GM23338 (cell line): ENCODE data around the gene YWHAQ. TPM values are rescaled to one million over a fixed set of nuclear protein-coding genes. Genes with fewer than 3 reads are reported as not detected.

Experiments used
- ATAC-seq: fragments of 200-7000 bp; cut with Tn5 transposase; 3 replicates; pipeline ENCODE4 v1.9.1; 2020
- DNase-seq: peaks from one replicate; pipeline ENCODE4 v3.0.0-alpha.2; 2015; ENCODE audit warnings: low spot score
- H2AFZ ChIP-seq: fragments of 200-600 bp; sonication (generic); 2 replicates; pipeline ENCODE4 v1.8.0; 2016; ENCODE audit warnings: antibody characterized with exemption, mild to moderate bottlenecking, moderate library complexity
- H3F3A ChIP-seq: fragments of 200-600 bp; sonication (generic); replicated peaks from 2 replicates; pipeline ENCODE4 v1.8.0; 2017; ENCODE audit warnings: antibody characterized with exemption, mixed run types, low read depth
- H3K27ac ChIP-seq: fragments of 200-600 bp; sonication (generic); 2 replicates; pipeline ENCODE4 v1.6.1; 2016; ENCODE audit warnings: low read depth
- H3K27me3 ChIP-seq: fragments of 200-600 bp; sonication (generic); 2 replicates; pipeline ENCODE4 v1.8.0; 2016; ENCODE audit warnings: mild to moderate bottlenecking, mixed run types, moderate library complexity; ENCODE audit not compliant: insufficient read depth
- H3K36me3 ChIP-seq: fragments of 200-600 bp; sonication (generic); 2 replicates; pipeline ENCODE4 v1.8.0; 2016; ENCODE audit warnings: mild to moderate bottlenecking; ENCODE audit not compliant: insufficient read depth
- H3K4me1 ChIP-seq: fragments of 200-600 bp; sonication (generic); 2 replicates; pipeline ENCODE4 v1.8.0; 2016; ENCODE audit warnings: mild to moderate bottlenecking, moderate library complexity; ENCODE audit not compliant: insufficient read depth
- H3K4me2 ChIP-seq: fragments of 200-600 bp; sonication (generic); 2 replicates; pipeline ENCODE4 v1.7.1; 2017; ENCODE audit warnings: mixed run types
- H3K4me3 ChIP-seq: fragments of 200-600 bp; sonication (generic); 2 replicates; pipeline ENCODE4 v1.6.1; 2016; ENCODE audit warnings: mixed run types
- H3K79me2 ChIP-seq: fragments of 200-600 bp; sonication (generic); replicated peaks from 2 replicates; pipeline ENCODE4 v1.8.0; 2017; ENCODE audit warnings: mild to moderate bottlenecking; ENCODE audit not compliant: insufficient read depth
- H3K9me2 ChIP-seq: fragments of 200-600 bp; sonication (generic); 2 replicates; pipeline ENCODE4 v1.8.0; 2017; ENCODE audit not compliant: insufficient read depth
- H4K20me1 ChIP-seq: fragments of 200-600 bp; sonication (generic); replicated peaks from 2 replicates; pipeline ENCODE4 v1.8.0; 2017; ENCODE audit warnings: mild to moderate bottlenecking; ENCODE audit not compliant: insufficient read depth
- H3K27ac Mint-ChIP-seq: 2 replicates; pipeline ENCODE4 v1.8.0; 2020; ENCODE audit warnings: inconsistent platforms, mild to moderate bottlenecking, moderate library complexity, mixed read lengths
- H3K27me3 Mint-ChIP-seq: 3 replicates; pipeline ENCODE4 v1.8.0; 2022; ENCODE audit warnings: low read depth, mild to moderate bottlenecking, moderate library complexity, mixed read lengths, inconsistent platforms; ENCODE audit not compliant: insufficient read depth, poor library complexity
- H3K36me3 Mint-ChIP-seq: 3 replicates; pipeline ENCODE4 v1.8.0; 2021; ENCODE audit warnings: low read depth, mild to moderate bottlenecking, inconsistent platforms, moderate library complexity, mixed read lengths
- H3K4me1 Mint-ChIP-seq: 3 replicates; pipeline ENCODE4 v1.8.0; 2020; ENCODE audit warnings: mild to moderate bottlenecking, inconsistent platforms, mixed read lengths
- H3K4me3 Mint-ChIP-seq: 3 replicates; pipeline ENCODE4 v1.8.0; 2021; ENCODE audit warnings: moderate library complexity, mild to moderate bottlenecking, inconsistent platforms, mixed read lengths
- H3K9me3 Mint-ChIP-seq: 3 replicates; pipeline ENCODE4 v1.8.0; 2020; ENCODE audit warnings: moderate library complexity, mild to moderate bottlenecking, inconsistent platforms, mixed read lengths
- CREB1 ChIP-seq: fragments of 250-450 bp; sonication (Bioruptor Pico); IDR thresholded peaks from 2 replicates; pipeline ENCODE4 v1.5.0; 2020; ENCODE audit warnings: low read depth, mild to moderate bottlenecking, moderate library complexity
- EZH2 ChIP-seq: fragments of 200-600 bp; sonication (generic); IDR thresholded peaks from one replicate; pipeline ENCODE4 v1.8.0; 2017; ENCODE audit warnings: antibody characterized with exemption, mild to moderate bottlenecking, low read depth; ENCODE audit not compliant: unreplicated experiment
- EZH2phosphoT487 ChIP-seq: fragments of 200-600 bp; sonication (generic); IDR thresholded peaks from one replicate; pipeline ENCODE4 v1.8.1; 2018; ENCODE audit warnings: antibody characterized with exemption; ENCODE audit not compliant: unreplicated experiment
- POLR2AphosphoS5 ChIP-seq: IDR thresholded peaks from 2 replicates; pipeline ENCODE4 v1.6.1; 2016; ENCODE audit warnings: antibody characterized with exemption, low read depth
- STAT1 ChIP-seq: IDR thresholded peaks from one replicate; pipeline ENCODE4 v1.6.1; 2016; ENCODE audit warnings: antibody characterized with exemption; ENCODE audit not compliant: unreplicated experiment
- ZNF114 ChIP-seq: fragments of 250-450 bp; sonication (Bioruptor Pico); IDR thresholded peaks from 2 replicates; pipeline ENCODE4 v1.5.0; 2020; ENCODE audit warnings: mild to moderate bottlenecking, moderate library complexity
- ZNF331 ChIP-seq: fragments of 250-450 bp; sonication (Bioruptor Pico); IDR thresholded peaks from 2 replicates; pipeline ENCODE4 v1.5.0; 2020; ENCODE audit warnings: low read depth, mild to moderate bottlenecking, moderate library complexity
- polyA plus RNA-seq: library from polyadenylated mRNA; unstranded; fragments of >200 nt; fragmentation: Nextera tagmentation; extraction: Ambion mirVana; gene quantifications from 2 replicates; pipeline ENCODE4 v1.2.1, GENCODE V29; 2016
- total RNA-seq: library from RNA; depleted of rRNA; stranded (reverse); fragments of >200 nt; shearing (Covaris generic); gene quantifications from 2 replicates; pipeline ENCODE4 v1.2.3, GENCODE V29; 2014
- TF ChIP-seq, protein P1 (sequence below): IDR thresholded peaks from 2 replicates; pipeline ENCODE4 v1.6.1; 2016; ENCODE audit warnings: antibody characterized with exemption
- TF ChIP-seq, protein P2 (sequence below): IDR thresholded peaks from one replicate; pipeline ENCODE4 v1.6.1; 2018; ENCODE audit warnings: antibody characterized with exemption; ENCODE audit not compliant: unreplicated experiment
- TF ChIP-seq, protein P3 (sequence below): fragments of 250-450 bp; sonication (Bioruptor Pico); IDR thresholded peaks from 2 replicates; pipeline ENCODE4 v1.5.0; 2020; ENCODE audit warnings: mild to moderate bottlenecking, moderate library complexity

YWHAQ gene
- total and polyA plus RNA-seq, 2 experiments from 2014 or later, result 295 to 464 TPM

DNA sequence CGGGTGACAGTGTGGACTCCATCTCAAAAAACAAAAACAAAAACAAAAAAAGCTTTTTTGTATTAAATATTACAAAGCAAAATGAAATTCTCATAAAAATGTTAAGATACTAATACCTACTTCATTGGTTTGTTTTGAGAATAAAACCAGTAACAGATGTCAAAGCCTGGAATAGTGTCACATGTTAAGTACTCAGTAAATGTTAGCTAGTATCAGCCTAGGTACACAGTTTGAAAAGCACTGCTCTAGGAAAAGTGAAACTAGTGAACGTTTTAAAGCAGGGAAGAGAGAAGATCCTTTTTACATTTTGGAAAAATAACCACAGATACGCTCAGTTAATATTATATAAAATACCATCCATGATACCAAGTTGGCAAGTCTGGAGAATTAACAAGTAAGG, 38.1 kb downstream of the YWHAQ start:
- Histone ChIP-seq H3K4me1 (no peaks in the 10 kb centered on the region), H3K36me3 (peaks cover 4% of the 10 kb centered on the region; the same call in 1 of the 2 replicates), H3K27me3 (no peaks in the 10 kb centered on the region), H3K9me2 (no peaks in the 10 kb centered on the region), H3F3A (no peaks in the 10 kb centered on the region), H4K20me1 (peaks cover 47% of the 10 kb centered on the region), H3K4me2 (no peak overlapping the region), H3K4me3 (no peak overlapping the region), H3K27ac (no peak overlapping the region), H3K79me2 (peaks cover 97% of the 10 kb centered on the region), H2AFZ (no peak overlapping the region)
- H3K4me1 Mint-ChIP-seq, result peaks cover 3% of the 10 kb centered on the region; the same call in 2 of the 3 replicates
- no peaks in the 10 kb centered on the region for H3K9me3 Mint-ChIP-seq
- no peak overlapping the region for H3K27ac Mint-ChIP-seq
- DNase-seq (no peak), ATAC-seq (no peak)
- H3K36me3 Mint-ChIP-seq, result peaks cover 32% of the 10 kb centered on the region; the same call in 2 of the 3 replicates
- no peak for TF ChIP-seq EZH2phosphoT487
- no peak for TF ChIP-seq CREB1 (CRISPR knock-in tag)
- no peak for TF ChIP-seq POLR2AphosphoS5
- TF ChIP-seq, protein P1, sequence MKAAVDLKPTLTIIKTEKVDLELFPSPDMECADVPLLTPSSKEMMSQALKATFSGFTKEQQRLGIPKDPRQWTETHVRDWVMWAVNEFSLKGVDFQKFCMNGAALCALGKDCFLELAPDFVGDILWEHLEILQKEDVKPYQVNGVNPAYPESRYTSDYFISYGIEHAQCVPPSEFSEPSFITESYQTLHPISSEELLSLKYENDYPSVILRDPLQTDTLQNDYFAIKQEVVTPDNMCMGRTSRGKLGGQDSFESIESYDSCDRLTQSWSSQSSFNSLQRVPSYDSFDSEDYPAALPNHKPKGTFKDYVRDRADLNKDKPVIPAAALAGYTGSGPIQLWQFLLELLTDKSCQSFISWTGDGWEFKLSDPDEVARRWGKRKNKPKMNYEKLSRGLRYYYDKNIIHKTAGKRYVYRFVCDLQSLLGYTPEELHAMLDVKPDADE, result no peak
- no peak for TF ChIP-seq EZH2
- no peak for TF ChIP-seq ZNF331 (CRISPR knock-in tag)
- TF ChIP-seq, protein P2, sequence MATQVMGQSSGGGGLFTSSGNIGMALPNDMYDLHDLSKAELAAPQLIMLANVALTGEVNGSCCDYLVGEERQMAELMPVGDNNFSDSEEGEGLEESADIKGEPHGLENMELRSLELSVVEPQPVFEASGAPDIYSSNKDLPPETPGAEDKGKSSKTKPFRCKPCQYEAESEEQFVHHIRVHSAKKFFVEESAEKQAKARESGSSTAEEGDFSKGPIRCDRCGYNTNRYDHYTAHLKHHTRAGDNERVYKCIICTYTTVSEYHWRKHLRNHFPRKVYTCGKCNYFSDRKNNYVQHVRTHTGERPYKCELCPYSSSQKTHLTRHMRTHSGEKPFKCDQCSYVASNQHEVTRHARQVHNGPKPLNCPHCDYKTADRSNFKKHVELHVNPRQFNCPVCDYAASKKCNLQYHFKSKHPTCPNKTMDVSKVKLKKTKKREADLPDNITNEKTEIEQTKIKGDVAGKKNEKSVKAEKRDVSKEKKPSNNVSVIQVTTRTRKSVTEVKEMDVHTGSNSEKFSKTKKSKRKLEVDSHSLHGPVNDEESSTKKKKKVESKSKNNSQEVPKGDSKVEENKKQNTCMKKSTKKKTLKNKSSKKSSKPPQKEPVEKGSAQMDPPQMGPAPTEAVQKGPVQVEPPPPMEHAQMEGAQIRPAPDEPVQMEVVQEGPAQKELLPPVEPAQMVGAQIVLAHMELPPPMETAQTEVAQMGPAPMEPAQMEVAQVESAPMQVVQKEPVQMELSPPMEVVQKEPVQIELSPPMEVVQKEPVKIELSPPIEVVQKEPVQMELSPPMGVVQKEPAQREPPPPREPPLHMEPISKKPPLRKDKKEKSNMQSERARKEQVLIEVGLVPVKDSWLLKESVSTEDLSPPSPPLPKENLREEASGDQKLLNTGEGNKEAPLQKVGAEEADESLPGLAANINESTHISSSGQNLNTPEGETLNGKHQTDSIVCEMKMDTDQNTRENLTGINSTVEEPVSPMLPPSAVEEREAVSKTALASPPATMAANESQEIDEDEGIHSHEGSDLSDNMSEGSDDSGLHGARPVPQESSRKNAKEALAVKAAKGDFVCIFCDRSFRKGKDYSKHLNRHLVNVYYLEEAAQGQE, result no peak
- no peak for TF ChIP-seq STAT1
- no peak for TF ChIP-seq ZNF114 (CRISPR knock-in tag)
- no peaks in the 10 kb centered on the region for H3K27me3 Mint-ChIP-seq
- no peak overlapping the region for H3K4me3 Mint-ChIP-seq

DNA sequence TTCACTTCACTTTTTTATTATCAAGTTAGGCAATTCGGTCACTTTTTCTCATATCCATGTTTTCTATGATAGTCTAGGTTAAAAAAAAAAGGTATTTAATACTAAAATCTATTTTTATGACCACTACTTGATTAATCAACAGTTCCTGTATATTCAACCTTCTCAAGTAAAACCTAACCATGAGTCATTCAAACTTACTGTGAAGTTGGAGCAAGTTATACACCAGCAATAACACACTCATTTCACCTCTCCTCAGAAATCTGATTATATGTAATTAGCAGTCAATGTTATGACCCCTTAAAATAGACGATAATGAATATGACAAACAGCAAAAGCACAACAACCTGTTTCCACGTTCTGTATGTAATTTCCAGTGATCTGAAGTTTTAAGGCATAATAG, 40.2 kb downstream of the YWHAQ start:
- Histone ChIP-seq H3F3A (no peaks in the 10 kb centered on the region), H3K27ac (no peak overlapping the region), H3K4me1 (no peaks in the 10 kb centered on the region), H3K4me2 (no peak overlapping the region), H4K20me1 (peaks cover 40% of the 10 kb centered on the region), H2AFZ (no peak overlapping the region), H3K79me2 (peaks cover 94% of the 10 kb centered on the region), H3K4me3 (no peak overlapping the region), H3K27me3 (no peaks in the 10 kb centered on the region), H3K36me3 (peaks cover 13% of the 10 kb centered on the region), H3K9me2 (no peaks in the 10 kb centered on the region)
- DNase-seq (no peak), ATAC-seq (no peak)
- peaks cover 3% of the 10 kb centered on the region; the same call in 2 of the 3 replicates for H3K4me1 Mint-ChIP-seq
- peaks cover 50% of the 10 kb centered on the region for H3K36me3 Mint-ChIP-seq
- no peaks in the 10 kb centered on the region for H3K9me3 Mint-ChIP-seq
- no peak overlapping the region for H3K27ac Mint-ChIP-seq
- H3K4me3 Mint-ChIP-seq, result no peak overlapping the region
- H3K27me3 Mint-ChIP-seq, result no peaks in the 10 kb centered on the region
- TF ChIP-seq, protein P1, result no peak
- TF ChIP-seq, protein P3, sequence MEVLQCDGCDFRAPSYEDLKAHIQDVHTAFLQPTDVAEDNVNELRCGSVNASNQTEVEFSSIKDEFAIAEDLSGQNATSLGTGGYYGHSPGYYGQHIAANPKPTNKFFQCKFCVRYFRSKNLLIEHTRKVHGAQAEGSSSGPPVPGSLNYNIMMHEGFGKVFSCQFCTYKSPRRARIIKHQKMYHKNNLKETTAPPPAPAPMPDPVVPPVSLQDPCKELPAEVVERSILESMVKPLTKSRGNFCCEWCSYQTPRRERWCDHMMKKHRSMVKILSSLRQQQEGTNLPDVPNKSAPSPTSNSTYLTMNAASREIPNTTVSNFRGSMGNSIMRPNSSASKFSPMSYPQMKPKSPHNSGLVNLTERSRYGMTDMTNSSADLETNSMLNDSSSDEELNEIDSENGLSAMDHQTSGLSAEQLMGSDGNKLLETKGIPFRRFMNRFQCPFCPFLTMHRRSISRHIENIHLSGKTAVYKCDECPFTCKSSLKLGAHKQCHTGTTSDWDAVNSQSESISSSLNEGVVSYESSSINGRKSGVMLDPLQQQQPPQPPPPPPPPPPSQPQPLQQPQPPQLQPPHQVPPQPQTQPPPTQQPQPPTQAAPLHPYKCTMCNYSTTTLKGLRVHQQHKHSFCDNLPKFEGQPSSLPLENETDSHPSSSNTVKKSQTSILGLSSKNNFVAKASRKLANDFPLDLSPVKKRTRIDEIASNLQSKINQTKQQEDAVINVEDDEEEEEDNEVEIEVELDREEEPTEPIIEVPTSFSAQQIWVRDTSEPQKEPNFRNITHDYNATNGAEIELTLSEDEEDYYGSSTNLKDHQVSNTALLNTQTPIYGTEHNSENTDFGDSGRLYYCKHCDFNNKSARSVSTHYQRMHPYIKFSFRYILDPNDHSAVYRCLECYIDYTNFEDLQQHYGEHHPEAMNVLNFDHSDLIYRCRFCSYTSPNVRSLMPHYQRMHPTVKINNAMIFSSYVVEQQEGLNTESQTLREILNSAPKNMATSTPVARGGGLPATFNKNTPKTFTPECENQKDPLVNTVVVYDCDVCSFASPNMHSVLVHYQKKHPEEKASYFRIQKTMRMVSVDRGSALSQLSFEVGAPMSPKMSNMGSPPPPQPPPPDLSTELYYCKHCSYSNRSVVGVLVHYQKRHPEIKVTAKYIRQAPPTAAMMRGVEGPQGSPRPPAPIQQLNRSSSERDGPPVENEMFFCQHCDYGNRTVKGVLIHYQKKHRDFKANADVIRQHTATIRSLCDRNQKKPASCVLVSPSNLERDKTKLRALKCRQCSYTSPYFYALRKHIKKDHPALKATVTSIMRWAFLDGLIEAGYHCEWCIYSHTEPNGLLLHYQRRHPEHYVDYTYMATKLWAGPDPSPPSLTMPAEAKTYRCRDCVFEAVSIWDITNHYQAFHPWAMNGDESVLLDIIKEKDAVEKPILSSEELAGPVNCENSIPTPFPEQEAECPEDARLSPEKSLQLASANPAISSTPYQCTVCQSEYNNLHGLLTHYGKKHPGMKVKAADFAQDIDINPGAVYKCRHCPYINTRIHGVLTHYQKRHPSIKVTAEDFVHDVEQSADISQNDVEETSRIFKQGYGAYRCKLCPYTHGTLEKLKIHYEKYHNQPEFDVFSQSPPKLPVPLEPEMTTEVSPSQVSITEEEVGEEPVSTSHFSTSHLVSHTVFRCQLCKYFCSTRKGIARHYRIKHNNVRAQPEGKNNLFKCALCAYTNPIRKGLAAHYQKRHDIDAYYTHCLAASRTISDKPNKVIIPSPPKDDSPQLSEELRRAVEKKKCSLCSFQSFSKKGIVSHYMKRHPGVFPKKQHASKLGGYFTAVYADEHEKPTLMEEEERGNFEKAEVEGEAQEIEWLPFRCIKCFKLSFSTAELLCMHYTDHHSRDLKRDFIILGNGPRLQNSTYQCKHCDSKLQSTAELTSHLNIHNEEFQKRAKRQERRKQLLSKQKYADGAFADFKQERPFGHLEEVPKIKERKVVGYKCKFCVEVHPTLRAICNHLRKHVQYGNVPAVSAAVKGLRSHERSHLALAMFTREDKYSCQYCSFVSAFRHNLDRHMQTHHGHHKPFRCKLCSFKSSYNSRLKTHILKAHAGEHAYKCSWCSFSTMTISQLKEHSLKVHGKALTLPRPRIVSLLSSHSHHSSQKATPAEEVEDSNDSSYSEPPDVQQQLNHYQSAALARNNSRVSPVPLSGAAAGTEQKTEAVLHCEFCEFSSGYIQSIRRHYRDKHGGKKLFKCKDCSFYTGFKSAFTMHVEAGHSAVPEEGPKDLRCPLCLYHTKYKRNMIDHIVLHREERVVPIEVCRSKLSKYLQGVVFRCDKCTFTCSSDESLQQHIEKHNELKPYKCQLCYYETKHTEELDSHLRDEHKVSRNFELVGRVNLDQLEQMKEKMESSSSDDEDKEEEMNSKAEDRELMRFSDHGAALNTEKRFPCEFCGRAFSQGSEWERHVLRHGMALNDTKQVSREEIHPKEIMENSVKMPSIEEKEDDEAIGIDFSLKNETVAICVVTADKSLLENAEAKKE (CRISPR knock-in tag), result no peak
- TF ChIP-seq EZH2, result no peak
